Activated naive CD8-positive, alpha-beta T cell (primary cell): ENCODE measurements around the gene C17orf78.
"Not testable (repeated sequence)": the region's sequence is repeated elsewhere in the genome, so short reads cannot be mapped to it uniquely, and the experiment has no call there.

Source experiments
- H3K27ac Mint-ChIP-seq: one replicate; pipeline ENCODE4 v1.8.0; 2021; ENCODE audit warnings: mixed read lengths
- H3K27me3 Mint-ChIP-seq: one replicate; pipeline ENCODE4 v1.8.0; 2021; ENCODE audit warnings: mixed read lengths
- H3K36me3 Mint-ChIP-seq: one replicate; pipeline ENCODE4 v1.8.0; 2021; ENCODE audit warnings: mixed read lengths
- H3K4me1 Mint-ChIP-seq: one replicate; pipeline ENCODE4 v1.8.0; 2021; ENCODE audit warnings: low read depth, mixed read lengths
- H3K4me3 Mint-ChIP-seq: one replicate; pipeline ENCODE4 v1.8.0; 2021; ENCODE audit warnings: mild to moderate bottlenecking, mixed read lengths
- H3K9me3 Mint-ChIP-seq: one replicate; pipeline ENCODE4 v1.8.0; 2021; ENCODE audit warnings: low read depth, mixed read lengths

Gene C17orf78

DNA sequence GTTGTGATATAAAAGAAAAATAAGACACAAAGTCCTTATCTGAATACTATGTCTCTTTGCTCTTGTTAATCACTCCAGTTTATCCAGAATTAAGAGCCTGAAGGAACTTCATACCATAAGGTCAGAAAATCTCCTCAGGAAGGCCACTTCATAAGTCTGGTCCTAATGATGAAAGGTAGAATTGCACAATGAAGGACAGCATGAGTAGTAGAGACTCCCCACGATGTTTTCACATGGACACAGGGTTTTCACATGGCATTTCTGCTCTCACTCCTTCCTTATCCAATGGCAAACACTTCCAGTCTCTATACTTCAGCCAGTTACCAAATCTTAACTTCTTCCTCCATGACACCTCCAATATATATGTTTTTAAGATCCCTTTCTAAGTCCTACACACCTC is 10.2 kb upstream of the C17orf78 start:
- no peaks in the 10 kb centered on the region for H3K36me3 Mint-ChIP-seq
- no peak overlapping the region for H3K4me3 Mint-ChIP-seq
- no peaks in the 10 kb centered on the region for H3K4me1 Mint-ChIP-seq
- no peaks in the 10 kb centered on the region for H3K9me3 Mint-ChIP-seq
- no peak overlapping the region for H3K27ac Mint-ChIP-seq
- no peaks in the 10 kb centered on the region for H3K27me3 Mint-ChIP-seq

DNA sequence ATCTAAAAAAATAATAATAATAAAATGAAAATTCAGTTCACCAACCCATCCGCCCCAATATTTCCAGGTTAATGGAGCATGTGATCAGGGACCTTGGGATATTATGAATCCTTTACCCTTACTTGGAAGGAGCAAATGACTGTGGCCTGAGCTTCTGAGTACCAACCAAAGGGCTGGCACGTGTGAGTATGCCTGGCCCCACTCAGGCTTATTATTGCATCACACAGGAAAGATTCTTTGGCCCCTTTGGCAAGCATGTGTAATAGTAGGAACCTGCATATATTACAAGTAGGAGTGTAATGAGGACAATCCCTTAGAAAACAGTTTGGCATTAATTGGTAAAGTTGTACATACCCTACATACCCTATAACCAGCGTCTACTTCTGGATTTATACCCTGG is 7.2 kb upstream of the C17orf78 start:
- Mint-ChIP-seq H3K27ac (no peak overlapping the region), H3K36me3 (no peaks in the 10 kb centered on the region), H3K4me3 (no peak overlapping the region), H3K4me1 (peaks cover 4% of the 10 kb centered on the region), H3K9me3 (no peaks in the 10 kb centered on the region), H3K27me3 (no peaks in the 10 kb centered on the region)

DNA sequence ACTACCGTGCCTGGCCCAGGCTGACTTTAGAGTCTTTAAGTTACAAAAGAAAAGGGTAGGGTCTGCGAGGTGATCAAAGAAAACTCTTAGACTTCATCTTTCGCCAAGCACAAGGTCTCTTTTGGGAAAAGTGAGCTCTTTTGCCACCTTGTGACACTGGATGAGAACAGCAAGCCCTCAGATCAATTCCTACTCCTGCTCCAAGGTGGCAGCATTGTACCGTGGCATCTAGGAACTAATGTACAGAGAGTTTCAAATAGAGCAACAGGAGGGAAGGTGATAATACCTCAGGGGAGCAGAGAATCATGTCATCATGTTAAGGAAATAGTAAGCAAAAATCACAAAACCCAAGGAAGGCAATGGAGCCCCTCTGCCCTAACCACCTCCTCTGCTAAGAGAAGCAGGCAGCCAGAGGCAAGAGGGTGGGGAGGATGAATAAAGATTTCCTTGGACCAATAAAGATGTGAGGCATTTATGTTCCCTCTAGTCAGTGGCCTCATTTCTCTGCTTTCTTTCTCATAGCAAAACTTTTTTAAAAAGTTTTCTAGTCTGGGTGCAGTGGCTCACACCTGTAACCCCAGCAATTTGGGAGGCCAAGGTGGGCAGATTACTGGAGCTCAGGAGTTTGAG is 2.1 kb upstream of the C17orf78 start:
- Mint-ChIP-seq H3K4me3 (no peak overlapping the region), H3K9me3 (no peaks in the 10 kb centered on the region), H3K4me1 (peaks cover 4% of the 10 kb centered on the region), H3K27ac (peak overlapping the region; percentile 8), H3K36me3 (no peaks in the 10 kb centered on the region), H3K27me3 (no peaks in the 10 kb centered on the region)

DNA sequence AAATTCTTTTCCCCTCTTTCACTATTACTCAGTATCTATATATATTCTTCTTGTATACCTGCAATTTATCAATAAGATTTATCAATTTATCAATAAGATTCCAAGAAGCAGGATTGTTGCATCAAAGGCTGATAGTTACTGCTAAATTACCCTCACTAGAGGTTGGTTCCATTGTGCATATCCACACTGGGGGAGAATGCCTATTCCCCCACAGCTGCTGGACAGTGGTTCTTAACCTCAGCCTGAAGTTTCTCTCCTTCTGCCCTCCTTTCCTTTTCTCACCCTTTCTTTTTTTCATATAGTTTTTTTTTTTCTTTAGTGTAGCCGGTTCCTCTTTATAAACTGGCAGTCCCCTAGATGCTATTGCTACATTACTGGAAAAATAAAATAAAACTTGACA is 6.3 kb downstream of the C17orf78 start:
- H3K27me3 Mint-ChIP-seq, result no peaks in the 10 kb centered on the region
- H3K4me1 Mint-ChIP-seq, result no peaks in the 10 kb centered on the region
- H3K9me3 Mint-ChIP-seq, result no peaks in the 10 kb centered on the region
- no peak overlapping the region for H3K4me3 Mint-ChIP-seq
- H3K36me3 Mint-ChIP-seq, result no peaks in the 10 kb centered on the region
- no peak overlapping the region for H3K27ac Mint-ChIP-seq

DNA sequence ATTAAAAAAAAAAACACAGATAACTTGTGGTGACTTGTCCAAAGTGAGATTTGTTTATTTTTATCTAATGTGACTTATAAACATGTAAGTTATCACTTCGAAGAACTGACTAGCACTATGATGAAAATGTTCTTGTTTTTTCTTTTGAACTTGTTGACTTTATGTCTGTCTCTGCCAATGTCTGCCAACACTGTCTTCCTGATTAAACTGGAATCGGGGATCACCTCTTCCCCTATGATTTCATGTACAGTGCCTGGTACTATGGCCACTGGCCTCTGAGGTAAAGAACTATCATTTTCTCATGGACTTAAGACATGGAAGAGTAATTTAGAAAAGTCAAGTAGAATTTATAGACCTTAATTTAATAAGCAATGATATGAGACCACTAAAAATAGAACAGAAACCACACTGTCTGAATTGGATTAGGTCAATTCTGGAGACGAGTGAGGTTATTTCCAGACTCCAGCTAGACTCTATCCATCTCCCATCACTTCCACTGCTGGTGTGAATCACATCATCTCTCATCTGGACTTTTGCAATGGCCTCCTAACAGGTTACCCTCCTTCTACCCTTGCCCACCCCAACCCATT is 8.9 kb downstream of the C17orf78 start:
- peaks cover 5% of the 10 kb centered on the region for H3K36me3 Mint-ChIP-seq
- H3K4me3 Mint-ChIP-seq, result no peak overlapping the region
- no peaks in the 10 kb centered on the region for H3K4me1 Mint-ChIP-seq
- no peaks in the 10 kb centered on the region for H3K27me3 Mint-ChIP-seq
- no peaks in the 10 kb centered on the region for H3K9me3 Mint-ChIP-seq
- no peak overlapping the region for H3K27ac Mint-ChIP-seq

DNA sequence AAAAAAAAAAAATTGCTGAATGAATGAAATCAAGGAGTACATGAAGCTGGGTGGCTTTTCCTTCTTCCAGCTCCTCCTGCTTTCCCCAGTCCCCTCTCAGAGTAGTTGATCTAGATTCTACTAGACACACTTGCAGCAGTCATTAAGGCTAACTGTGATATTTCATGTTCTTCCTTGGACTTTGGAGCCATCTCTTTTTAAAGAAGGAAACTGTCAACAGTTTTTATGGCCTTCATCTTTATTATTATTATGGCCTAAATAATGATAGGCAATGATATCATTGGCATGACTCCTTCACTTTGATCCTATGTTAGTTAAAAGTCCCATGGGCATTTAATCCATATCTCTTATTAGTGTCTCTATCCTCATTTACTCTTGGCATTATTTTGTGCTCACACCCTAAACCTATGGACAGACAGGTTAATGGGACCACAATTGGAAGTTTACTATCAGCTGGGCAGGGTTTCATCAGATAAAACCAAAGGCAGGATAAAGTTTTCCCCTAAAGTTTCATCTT is 9.7 kb downstream of the C17orf78 start:
- no peak overlapping the region for H3K4me3 Mint-ChIP-seq
- no peaks in the 10 kb centered on the region for H3K4me1 Mint-ChIP-seq
- no peaks in the 10 kb centered on the region for H3K9me3 Mint-ChIP-seq
- no peak overlapping the region for H3K27ac Mint-ChIP-seq
- H3K27me3 Mint-ChIP-seq, result no peaks in the 10 kb centered on the region
- H3K36me3 Mint-ChIP-seq, result peaks cover 5% of the 10 kb centered on the region

DNA sequence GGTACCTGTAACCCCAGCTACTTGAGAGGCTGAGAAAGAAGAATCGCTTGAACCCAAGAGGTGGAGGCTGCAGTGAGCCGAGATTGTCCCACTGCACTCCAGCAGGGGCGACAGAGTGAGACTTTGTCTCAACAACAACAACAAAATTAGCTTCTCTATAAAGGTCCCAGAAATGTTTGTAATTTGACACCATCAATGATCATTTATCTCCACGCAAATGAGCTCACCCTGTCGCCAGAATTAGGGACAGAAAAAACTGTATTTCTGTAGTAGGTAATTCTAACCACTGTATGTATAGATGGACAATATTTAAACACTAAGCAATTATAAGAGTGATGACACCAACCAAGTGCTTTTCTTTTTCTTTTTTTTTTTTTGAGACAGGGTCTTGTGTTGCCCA is 10.7 kb downstream of the C17orf78 start:
- Mint-ChIP-seq H3K4me3 (no peak overlapping the region), H3K36me3 (peaks cover 5% of the 10 kb centered on the region), H3K27me3 (no peaks in the 10 kb centered on the region), H3K4me1 (peaks cover 2% of the 10 kb centered on the region), H3K9me3 (no peaks in the 10 kb centered on the region), H3K27ac (no peak overlapping the region)

DNA sequence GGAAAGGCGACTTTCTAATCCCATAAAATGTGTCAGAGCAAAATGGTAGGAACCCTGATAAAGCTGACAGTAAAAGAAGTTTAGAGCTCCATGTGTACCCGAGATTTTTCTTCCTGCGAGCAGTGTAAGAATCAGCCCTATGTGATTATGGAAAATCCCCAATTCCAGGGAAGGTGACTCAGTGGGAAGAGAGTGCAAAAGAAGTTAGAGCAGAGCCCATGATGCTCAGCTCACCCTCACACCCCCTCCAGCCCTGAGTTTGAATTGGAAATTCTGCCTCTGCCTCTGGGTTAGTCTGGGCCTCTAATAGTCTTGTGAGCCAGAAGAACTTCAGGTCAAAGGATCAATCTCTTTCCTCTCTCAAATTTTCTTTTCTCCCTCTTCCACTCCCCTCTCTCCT is 12.5 kb downstream of the C17orf78 start:
- Mint-ChIP-seq H3K27me3 (no peaks in the 10 kb centered on the region), H3K27ac (no peak overlapping the region), H3K9me3 (no peaks in the 10 kb centered on the region), H3K36me3 (peaks cover 5% of the 10 kb centered on the region), H3K4me3 (no peak overlapping the region), H3K4me1 (peaks cover 14% of the 10 kb centered on the region)

DNA sequence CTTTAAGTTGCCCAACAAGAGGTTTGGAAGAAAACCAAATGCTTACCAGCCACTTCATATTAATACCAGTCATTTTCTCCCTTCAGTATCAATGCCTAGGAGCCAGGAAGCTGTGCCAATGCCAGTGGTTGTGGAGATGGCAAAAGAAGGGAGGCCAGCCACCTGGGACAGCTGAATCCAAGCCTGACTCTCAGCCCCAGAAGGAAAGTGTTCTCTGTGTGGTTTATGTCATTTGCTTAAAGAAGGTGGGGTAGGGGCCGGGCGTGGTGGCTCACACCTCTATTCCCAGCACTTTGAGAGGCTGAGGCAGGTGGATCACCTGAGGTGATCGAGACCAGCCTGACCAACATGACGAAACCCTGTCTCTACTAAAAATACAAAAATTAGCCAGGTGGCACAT is 13.4 kb downstream of the C17orf78 start:
- Mint-ChIP-seq H3K27me3 (no peaks in the 10 kb centered on the region), H3K36me3 (peaks cover 5% of the 10 kb centered on the region), H3K4me1 (peaks cover 14% of the 10 kb centered on the region), H3K9me3 (no peaks in the 10 kb centered on the region), H3K27ac (no peak overlapping the region), H3K4me3 (no peak overlapping the region)

DNA sequence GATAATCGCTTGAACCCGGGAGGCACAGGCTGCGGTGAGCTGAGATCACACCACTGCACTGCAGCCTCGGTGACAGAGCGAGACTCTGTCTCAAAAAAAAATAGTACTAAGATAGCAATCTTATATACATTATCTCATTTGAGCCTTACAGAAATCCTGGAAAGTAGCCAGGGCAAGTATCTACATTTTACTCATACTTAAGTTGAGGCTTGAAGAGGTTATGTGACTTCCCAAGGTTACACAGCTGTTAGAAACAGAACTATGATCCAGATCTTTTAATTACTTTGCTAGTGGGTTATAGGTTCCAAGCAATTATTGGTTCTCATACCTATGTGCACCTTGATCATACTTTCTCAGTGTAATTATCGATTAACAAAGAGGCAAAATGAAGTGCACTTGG is 15.4 kb downstream of the C17orf78 start:
- Mint-ChIP-seq H3K4me1 (peaks cover 14% of the 10 kb centered on the region), H3K9me3 (no peaks in the 10 kb centered on the region), H3K27me3 (no peaks in the 10 kb centered on the region), H3K36me3 (peaks cover 5% of the 10 kb centered on the region), H3K4me3 (no peak overlapping the region), H3K27ac (no peak overlapping the region)

DNA sequence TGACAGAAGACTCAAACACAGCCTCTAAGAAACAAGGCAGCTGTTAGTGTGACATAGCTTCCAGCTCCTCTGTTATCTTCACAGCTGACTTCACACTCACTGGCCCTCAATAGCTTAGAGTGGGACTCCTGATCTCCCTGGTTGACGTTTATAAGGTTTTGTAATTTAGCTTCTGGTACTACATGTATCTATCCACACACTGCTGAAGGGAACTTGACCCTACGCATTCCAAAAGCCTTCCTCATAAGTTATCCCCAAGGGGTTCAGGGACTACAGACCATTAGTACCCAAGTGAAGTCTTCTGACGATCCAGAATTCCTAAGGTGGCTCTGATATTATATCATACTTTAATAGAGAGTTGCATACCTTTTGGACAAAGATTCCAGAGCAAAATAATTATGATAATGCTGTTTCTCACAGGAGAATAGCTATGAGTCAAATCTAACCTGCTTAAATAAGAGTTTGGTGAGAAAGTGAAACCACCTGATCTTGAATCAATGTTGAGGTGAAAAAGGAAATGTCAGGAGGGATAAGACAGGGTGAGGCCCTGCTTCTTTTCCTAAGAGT is 16.3 kb downstream of the C17orf78 start:
- peaks cover 14% of the 10 kb centered on the region for H3K4me1 Mint-ChIP-seq
- no peaks in the 10 kb centered on the region for H3K9me3 Mint-ChIP-seq
- H3K4me3 Mint-ChIP-seq, result no peak overlapping the region
- peaks cover 5% of the 10 kb centered on the region for H3K36me3 Mint-ChIP-seq
- H3K27ac Mint-ChIP-seq, result no peak overlapping the region
- H3K27me3 Mint-ChIP-seq, result no peaks in the 10 kb centered on the region

DNA sequence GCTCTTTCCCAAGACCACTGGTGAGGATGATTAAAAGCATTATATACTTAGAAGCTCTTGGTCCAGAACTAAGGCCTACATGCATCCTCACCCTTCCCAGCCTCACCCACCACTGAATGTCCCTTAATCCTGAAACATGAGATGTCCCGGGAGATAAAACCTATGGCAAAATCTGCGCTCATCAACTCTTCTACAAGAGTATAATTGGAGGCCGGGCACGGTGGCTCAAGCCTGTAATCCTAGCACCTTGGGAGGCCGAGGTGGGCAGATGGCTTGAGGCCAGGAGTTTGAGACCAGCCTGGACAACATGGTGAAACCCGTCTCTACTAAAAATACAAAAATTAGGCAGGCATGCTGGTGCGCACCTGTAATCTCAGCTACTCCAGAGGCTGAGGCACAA is 17.6 kb downstream of the C17orf78 start:
- Mint-ChIP-seq H3K9me3 (no peaks in the 10 kb centered on the region), H3K4me1 (peaks cover 17% of the 10 kb centered on the region), H3K27ac (no peak overlapping the region), H3K27me3 (no peaks in the 10 kb centered on the region), H3K4me3 (no peak overlapping the region), H3K36me3 (peaks cover 5% of the 10 kb centered on the region)

DNA sequence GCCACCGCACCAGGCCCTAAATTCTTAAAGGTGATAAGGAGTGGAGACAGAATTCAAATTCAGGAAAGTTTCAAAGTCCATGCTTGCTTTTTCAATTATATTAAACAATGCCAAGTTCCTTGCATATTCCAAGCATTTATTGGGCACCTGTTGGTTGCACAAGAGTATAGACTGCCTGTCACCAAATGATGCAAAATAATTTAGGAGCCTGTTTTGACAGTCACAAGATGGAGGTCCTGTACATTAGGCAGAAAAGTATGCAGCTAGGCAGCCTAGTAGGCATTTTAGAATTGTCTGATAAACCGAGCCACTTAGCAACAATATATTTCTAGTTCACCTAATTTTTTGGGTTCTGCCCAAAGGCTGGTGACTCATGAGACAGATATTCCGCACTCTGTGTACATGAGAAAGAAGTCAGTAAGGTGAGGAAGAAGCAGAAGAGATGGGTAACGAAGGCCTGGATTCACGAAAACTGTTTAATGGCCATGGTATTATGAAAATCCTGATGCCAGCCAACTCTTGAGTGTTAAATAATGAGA is 23.5 kb downstream of the C17orf78 start:
- Mint-ChIP-seq H3K36me3 (no peaks in the 10 kb centered on the region), H3K4me3 (no peak overlapping the region), H3K27ac (no peak overlapping the region), H3K4me1 (peaks cover 15% of the 10 kb centered on the region), H3K27me3 (no peaks in the 10 kb centered on the region), H3K9me3 (no peaks in the 10 kb centered on the region)

DNA sequence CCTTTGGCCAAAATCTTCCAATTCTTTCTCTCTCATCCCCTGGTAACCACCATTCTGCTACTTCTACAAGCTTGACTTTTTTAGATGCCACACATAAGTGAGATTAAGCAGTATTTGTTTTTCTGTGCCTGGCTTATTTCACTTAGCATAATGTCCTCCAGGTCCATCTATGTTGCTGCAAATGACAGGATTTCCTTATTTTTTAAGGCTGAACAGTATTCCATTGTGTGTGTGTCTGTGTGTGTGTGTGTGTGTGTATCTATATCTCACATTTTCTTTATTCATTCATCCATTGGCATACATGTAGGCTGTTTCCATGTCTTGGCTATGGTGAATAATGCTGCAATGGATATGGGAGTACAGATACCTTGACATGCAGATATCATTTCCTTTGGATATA is 24.7 kb downstream of the C17orf78 start:
- Mint-ChIP-seq H3K4me3 (no peak overlapping the region), H3K27ac (no peak overlapping the region), H3K9me3 (no peaks in the 10 kb centered on the region), H3K36me3 (peaks cover 5% of the 10 kb centered on the region), H3K4me1 (peaks cover 24% of the 10 kb centered on the region), H3K27me3 (no peaks in the 10 kb centered on the region)

DNA sequence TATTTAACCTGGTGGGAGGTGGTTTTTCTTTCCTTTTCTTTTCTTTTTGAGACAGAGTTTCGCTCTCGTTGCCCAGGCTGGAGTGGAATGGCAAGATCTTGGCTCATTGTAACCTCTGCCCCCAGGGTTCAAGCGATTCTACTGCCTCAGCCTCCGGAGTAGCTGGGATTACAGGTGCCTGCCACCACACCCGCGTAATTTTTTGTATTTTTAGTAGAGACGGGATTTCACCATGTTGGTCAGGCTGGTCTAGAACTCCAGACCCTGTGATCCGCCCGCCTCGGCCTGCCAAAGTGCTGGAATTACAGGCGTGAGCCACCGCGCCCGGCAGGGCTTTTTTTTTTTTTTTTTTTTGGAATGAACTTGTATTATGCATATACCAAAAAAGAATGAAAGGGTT is 29.7 kb downstream of the C17orf78 start:
- H3K4me1 Mint-ChIP-seq, result peaks cover 42% of the 10 kb centered on the region

More for the DNA sequence above, 29.7 kb downstream of the C17orf78 start:
- H3K9me3 Mint-ChIP-seq, H3K27me3 Mint-ChIP-seq, H3K36me3 Mint-ChIP-seq: not testable (repeated sequence)
- H3K27ac Mint-ChIP-seq, result peak overlapping the region; percentile 18
- peak overlapping the region; percentile 99 for H3K4me3 Mint-ChIP-seq
